Endothelial cell of umbilical vein (primary cell): Measurements from ENCODE around the gene ZNF320. TPM values are rescaled to one million over a fixed set of nuclear protein-coding genes. Genes with fewer than 3 reads are reported as not detected.
"Not testable (repeated sequence)": the region's sequence is repeated elsewhere in the genome, so short reads cannot be mapped to it uniquely, and the experiment has no call there.

ENCODE experiments used
- BruUV-seq: library from RNA; stranded (reverse); fragments of 400-500 nt; replicated peaks from 2 replicates; lab custom pipeline; 2021; lab: Mats Ljungman, UMichigan
- CTCF ChIA-PET: fragments of 300-600, 350-600 bp; sonication (Branson Sonifier 250); formaldehyde crosslinking; loops from one replicate; lab custom pipeline; 2021; ENCODE audit warnings: antibody characterized with exemption, inconsistent platforms; lab: Charles Lee
- POLR2A ChIA-PET: fragments of 300-600, 350-600 bp; sonication (Branson Sonifier 250); formaldehyde crosslinking; loops from one replicate; lab custom pipeline; 2021; ENCODE audit warnings: antibody characterized with exemption, inconsistent platforms; lab: Charles Lee
- DNase-seq: peaks from one replicate; pipeline ENCODE4 v3.0.0-alpha.2; 2011; ENCODE audit warnings: low read depth, low spot score
- FAIRE-seq: peaks from 2 replicates; lab custom pipeline; 2011; peaks lifted over from hg19 to GRCh38; lab: Jason Lieb, UNC
- H2AFZ ChIP-seq: 2 replicates; pipeline ENCODE4 v1.6.0; 2012; ENCODE audit warnings: low read depth, low read length, control low read depth, inconsistent platforms
- H3K27ac ChIP-seq: 2 replicates; pipeline ENCODE4 v1.5.1; 2011; ENCODE audit warnings: low read depth, mild to moderate bottlenecking, control low read depth, low read length, moderate library complexity; ENCODE audit not compliant: insufficient read depth
- H3K27me3 ChIP-seq, 2 experiments: 2 replicates each; pipeline versions ENCODE4 v1.6.0 to v1.6.1; 2011; ENCODE audit warnings: low read length in 2 of 2, mixed read lengths in 1 of 2; ENCODE audit not compliant: control insufficient read depth in 2 of 2, insufficient read depth in 2 of 2
- H3K36me3 ChIP-seq, 2 experiments: 2 replicates in 1 of 2; 3 replicates in 1 of 2; pipeline ENCODE4 v1.5.1; 2011; ENCODE audit warnings: low read length in 2 of 2, mild to moderate bottlenecking in 1 of 2, moderate library complexity in 1 of 2; ENCODE audit not compliant: control insufficient read depth in 2 of 2, insufficient read depth in 2 of 2; ENCODE audit errors: extremely low read depth in 1 of 2
- H3K4me1 ChIP-seq: 3 replicates; pipeline ENCODE4 v1.5.1; 2011; ENCODE audit warnings: mild to moderate bottlenecking, low read length; ENCODE audit not compliant: control insufficient read depth, insufficient read depth; ENCODE audit errors: extremely low read depth
- H3K4me2 ChIP-seq: 2 replicates; pipeline ENCODE4 v1.6.1; 2011; ENCODE audit warnings: low read length, control low read depth, mixed read lengths; ENCODE audit not compliant: insufficient read depth
- H3K4me3 ChIP-seq, 3 experiments: fragments of 200-600 bp in 1 of 3; sonication (generic), shearing (Covaris generic) in 1 of 3; replicated peaks in 1 of 3; 2 replicates each; pipeline ENCODE4 v1.5.1; 2011 to 2016; ENCODE audit warnings: control low read depth in 3 of 3, low read length in 3 of 3, mild to moderate bottlenecking in 2 of 3, inconsistent platforms in 1 of 3, low read depth in 1 of 3, moderate library complexity in 1 of 3; ENCODE audit not compliant: insufficient read depth in 1 of 3
- H3K79me2 ChIP-seq: 2 replicates; pipeline ENCODE4 v1.6.0; 2012; ENCODE audit warnings: low read length, inconsistent platforms; ENCODE audit not compliant: control insufficient read depth, insufficient read depth
- H3K9ac ChIP-seq: replicated peaks from 2 replicates; pipeline ENCODE3; 2011; ENCODE audit warnings: low read length, control low read depth; ENCODE audit not compliant: insufficient read depth; ENCODE audit errors: extremely low read depth
- H3K9me1 ChIP-seq: replicated peaks from 3 replicates; pipeline ENCODE4 v1.6.0; 2011; ENCODE audit warnings: mild to moderate bottlenecking, low read length; ENCODE audit not compliant: control insufficient read depth, insufficient read depth; ENCODE audit errors: extremely low read depth
- H3K9me3 ChIP-seq: replicated peaks from 2 replicates; pipeline ENCODE4 v1.5.1; 2012; ENCODE audit warnings: low read length, inconsistent platforms; ENCODE audit not compliant: control insufficient read depth, insufficient read depth
- H4K20me1 ChIP-seq: replicated peaks from 2 replicates; pipeline ENCODE3; 2011; ENCODE audit warnings: mild to moderate bottlenecking, low read length; ENCODE audit not compliant: control insufficient read depth, insufficient read depth; ENCODE audit errors: extremely low read depth
- EZH2 ChIP-seq: IDR thresholded peaks from 2 replicates; pipeline ENCODE4 v1.6.1; 2012; ENCODE audit warnings: borderline replicate concordance, low read depth, mild to moderate bottlenecking, moderate library complexity, low read length, inconsistent platforms; ENCODE audit not compliant: severe bottlenecking
- FOS ChIP-seq: IDR thresholded peaks from 2 replicates; pipeline ENCODE4 v1.6.1; 2011; ENCODE audit warnings: mild to moderate bottlenecking, low read length, moderate library complexity, borderline replicate concordance; ENCODE audit not compliant: insufficient read depth
- GATA2 ChIP-seq: IDR thresholded peaks from 2 replicates; pipeline ENCODE4 v1.7.0; 2011; ENCODE audit warnings: low read depth, mild to moderate bottlenecking, moderate library complexity, mixed read lengths, low read length; ENCODE audit not compliant: insufficient read length, insufficient read depth
- JUN ChIP-seq: IDR thresholded peaks from 2 replicates; pipeline ENCODE4 v1.6.1; 2011; ENCODE audit warnings: borderline replicate concordance, low read depth; ENCODE audit not compliant: insufficient read length, insufficient read depth
- MYC ChIP-seq: IDR thresholded peaks from one replicate; pipeline ENCODE4 v1.6.1; 2011; ENCODE audit warnings: mild to moderate bottlenecking, low read depth, low read length
- POLR2A ChIP-seq: IDR thresholded peaks from 2 replicates; pipeline ENCODE4 v1.6.1; 2012; ENCODE audit warnings: low read depth, mild to moderate bottlenecking, control low read depth, low read length
- POLR2AphosphoS5 ChIP-seq: IDR thresholded peaks from 2 replicates; pipeline ENCODE4 v1.6.1; 2012; ENCODE audit warnings: low read depth, mild to moderate bottlenecking, control low read depth, low read length, moderate library complexity; ENCODE audit not compliant: insufficient read depth
- dilution Hi-C: fragments of 300-500 bp; cut with MboI; formaldehyde crosslinking; loops from one replicate; pipeline ENCODE4 v1.15.0; 2019; ENCODE audit warnings: low sequenced_read_pairs; ENCODE audit not compliant: extremely low pct_ligation_motif_present
- intact Hi-C: fragments of 100-400 bp; cut with micrococcal nuclease; formaldehyde crosslinking; loops from one replicate; pipeline ENCODE4 v1.10.0; 2022
- polyA plus RNA-seq, 4 experiments: library from polyadenylated mRNA; depleted of rRNA in 3 of 4; stranded (reverse) in 3 of 4; unstranded in 1 of 4; fragments of >200 nt; gene quantifications; 2 replicates each; pipeline versions ENCODE4 v1.2.1 to v1.2.3, GENCODE V29; 2011 to 2012; ENCODE audit warnings: missing spikeins in 1 of 4
- total RNA-seq: library from RNA; stranded (reverse); gene quantifications from 2 replicates; pipeline ENCODE4 v1.2.3, GENCODE V29; 2021
- TF ChIP-seq, protein P1 (sequence below): IDR thresholded peaks from 2 replicates; pipeline ENCODE4 v1.6.1; 2011; ENCODE audit not compliant: insufficient read depth, insufficient read length
- TF ChIP-seq, protein P2 (sequence below), 2 donors: IDR thresholded peaks; 1 replicate in 1 of 2; 2 replicates in 1 of 2; pipeline ENCODE4 v1.5.1; 2011; ENCODE audit warnings: low read length in 2 of 2, mild to moderate bottlenecking in 2 of 2, moderate library complexity in 2 of 2, control low read depth in 1 of 2, inconsistent platforms in 1 of 2, low read depth in 1 of 2; ENCODE audit not compliant: insufficient read depth in 1 of 2; ENCODE audit errors: extremely low read depth in 1 of 2

The ZNF320 gene
- total and polyA plus RNA-seq, 2 donors (not counting 3 experiments of a cell fraction or from before 2014, with no cell fraction given), result 7.6 to 11.1 TPM

DNA sequence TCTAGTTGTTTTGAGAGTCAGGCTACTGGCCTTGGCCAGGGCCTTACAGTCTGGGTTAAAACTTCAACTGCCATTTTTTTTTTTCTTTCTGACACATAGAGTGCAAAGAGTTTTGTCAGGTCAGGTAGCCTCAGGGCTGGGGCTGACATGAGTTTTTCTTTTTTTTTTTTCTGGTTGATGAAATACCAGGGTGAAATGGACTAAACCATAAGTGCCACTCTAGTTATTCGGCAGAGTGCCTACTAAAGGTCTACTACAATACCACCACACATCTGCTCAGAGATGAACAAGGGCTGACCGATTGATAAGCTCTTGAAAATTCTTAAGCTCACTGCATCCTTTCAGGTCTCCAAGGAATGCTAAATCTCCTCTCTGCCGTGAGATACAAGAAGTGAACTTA is 4.4 kb upstream of the ZNF320 start:
- no peak for TF ChIP-seq POLR2AphosphoS5
- TF ChIP-seq POLR2A, result no peak
- no peak for TF ChIP-seq EZH2
- no peak for TF ChIP-seq JUN
- TF ChIP-seq, protein P1, sequence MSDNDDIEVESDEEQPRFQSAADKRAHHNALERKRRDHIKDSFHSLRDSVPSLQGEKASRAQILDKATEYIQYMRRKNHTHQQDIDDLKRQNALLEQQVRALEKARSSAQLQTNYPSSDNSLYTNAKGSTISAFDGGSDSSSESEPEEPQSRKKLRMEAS, result no peak
- no peak for TF ChIP-seq FOS
- TF ChIP-seq, protein P2, sequence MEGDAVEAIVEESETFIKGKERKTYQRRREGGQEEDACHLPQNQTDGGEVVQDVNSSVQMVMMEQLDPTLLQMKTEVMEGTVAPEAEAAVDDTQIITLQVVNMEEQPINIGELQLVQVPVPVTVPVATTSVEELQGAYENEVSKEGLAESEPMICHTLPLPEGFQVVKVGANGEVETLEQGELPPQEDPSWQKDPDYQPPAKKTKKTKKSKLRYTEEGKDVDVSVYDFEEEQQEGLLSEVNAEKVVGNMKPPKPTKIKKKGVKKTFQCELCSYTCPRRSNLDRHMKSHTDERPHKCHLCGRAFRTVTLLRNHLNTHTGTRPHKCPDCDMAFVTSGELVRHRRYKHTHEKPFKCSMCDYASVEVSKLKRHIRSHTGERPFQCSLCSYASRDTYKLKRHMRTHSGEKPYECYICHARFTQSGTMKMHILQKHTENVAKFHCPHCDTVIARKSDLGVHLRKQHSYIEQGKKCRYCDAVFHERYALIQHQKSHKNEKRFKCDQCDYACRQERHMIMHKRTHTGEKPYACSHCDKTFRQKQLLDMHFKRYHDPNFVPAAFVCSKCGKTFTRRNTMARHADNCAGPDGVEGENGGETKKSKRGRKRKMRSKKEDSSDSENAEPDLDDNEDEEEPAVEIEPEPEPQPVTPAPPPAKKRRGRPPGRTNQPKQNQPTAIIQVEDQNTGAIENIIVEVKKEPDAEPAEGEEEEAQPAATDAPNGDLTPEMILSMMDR (IDR thresholded peaks at IDR 0.05; ENCODE audit: extremely low read depth in 1 of 2, insufficient read depth in 1 of 2, low read depth in 1 of 2, low read length in 2 of 2), result no peak
- no peak for TF ChIP-seq MYC
- no peak for TF ChIP-seq GATA2
- no peaks in the 10 kb centered on the region for H3K27me3 ChIP-seq
- no peak overlapping the region for H3K4me2 ChIP-seq
- no peak overlapping the region for H3K9ac ChIP-seq
- DNase-seq, result no peak
- H4K20me1 ChIP-seq, result no peaks in the 10 kb centered on the region
- ChIA-PET POLR2A (interaction anchor here (0.6 kb wide), 1 partner anchor 375 kb away, joined by 5 read pairs; no protein-coding TSS in a partner anchor), CTCF (no interaction called here)
- no peak for FAIRE-seq
- no peak overlapping the region for H3K4me3 ChIP-seq
- H3K4me1 ChIP-seq, result peaks cover 3% of the 10 kb centered on the region
- no peaks in the 10 kb centered on the region for H3K79me2 ChIP-seq
- H3K36me3 ChIP-seq, result no peaks in the 10 kb centered on the region
- no peak overlapping the region for H2AFZ ChIP-seq
- BruUV-seq, result no TSS peak
- no peaks in the 10 kb centered on the region for H3K9me3 ChIP-seq
- H3K9me1 ChIP-seq, result no peaks in the 10 kb centered on the region
- dilution Hi-C loops, result no loop called here
- H3K27ac ChIP-seq, result no peak overlapping the region
- intact Hi-C loops, result no loop called here

DNA sequence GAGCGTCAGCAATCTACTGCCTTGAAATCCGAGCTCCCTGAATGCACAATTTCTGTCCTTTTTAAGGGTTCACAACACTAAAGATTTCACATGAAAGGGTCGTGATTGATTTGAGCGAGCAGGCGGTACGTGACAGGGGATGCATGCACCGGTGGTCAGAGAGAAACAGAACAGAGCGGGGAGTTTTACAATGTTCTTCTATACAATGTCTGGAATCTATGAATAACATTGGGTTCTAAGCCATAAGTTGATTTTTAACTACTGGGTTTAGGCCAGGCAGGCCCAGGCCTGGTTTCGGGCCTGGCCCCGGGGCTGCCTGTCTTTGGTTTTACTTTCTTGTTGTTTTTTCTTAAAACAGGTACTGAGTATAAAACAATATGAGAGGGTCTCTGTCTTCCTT is 1.2 kb upstream of the ZNF320 start:
- CTCF ChIA-PET, H2AFZ ChIP-seq, H3K27ac ChIP-seq, FAIRE-seq, H3K4me2 ChIP-seq, H3K9me3 ChIP-seq, H3K36me3 ChIP-seq, H3K9ac ChIP-seq, BruUV-seq, H3K9me1 ChIP-seq, DNase-seq, H3K4me3 ChIP-seq, H3K27me3 ChIP-seq, dilution Hi-C loops, H3K79me2 ChIP-seq, H4K20me1 ChIP-seq, H3K4me1 ChIP-seq: not testable (repeated sequence)
- POLR2A ChIA-PET, result interaction anchor here (0.7 kb wide), 1 partner anchor 709 kb away, joined by 3 read pairs; the partner anchor contains the start of gene PPP2R1A
- intact Hi-C loops, result loop anchor here (5.0 kb wide), 2 partner anchors 161 to 204 kb away; partner anchors contain the start of genes ZNF160 and ZNF611
